SK-N-SH (cell line): Measurements from ENCODE around the gene FCAMR. TPM values are rescaled to one million over a fixed set of nuclear protein-coding genes. Genes with fewer than 3 reads are reported as not detected.

Experiments
- CTCF ChIA-PET: fragments of 300-600, 350-600 bp; formaldehyde crosslinking; extraction: SDS; loops from one replicate; lab custom pipeline; 2021; lab: Yijun Ruan, JAX
- POLR2A ChIA-PET: fragments of 350-600 bp; sonication (Branson Sonifier 250); formaldehyde crosslinking; extraction: SDS; loops from one replicate; lab custom pipeline; 2020; ENCODE audit warnings: antibody characterized with exemption, inconsistent platforms; lab: Yijun Ruan, JAX
- DNase-seq: peaks from one replicate; pipeline ENCODE4 v3.0.0; 2012
- H2AFZ ChIP-seq: fragments of 200-600 bp; sonication (generic); 2 replicates; pipeline ENCODE4 v1.8.1; 2016; ENCODE audit warnings: antibody characterized with exemption, mild to moderate bottlenecking, low read depth
- H3F3A ChIP-seq: fragments of 200-600 bp; sonication (generic); replicated peaks from 2 replicates; pipeline ENCODE3; 2016; ENCODE audit warnings: antibody characterized with exemption, mild to moderate bottlenecking; ENCODE audit not compliant: insufficient read depth
- H3K27ac ChIP-seq, 2 experiments: fragments of 200-500 bp in 1 of 2; fragments of 200-600 bp in 1 of 2; sonication (Bioruptor generic) in 1 of 2; sonication (generic), shearing (Covaris generic) in 1 of 2; 2 replicates each; pipeline versions ENCODE4 v1.5.1 to v1.6.1; 2014 to 2016; ENCODE audit warnings: low read depth in 2 of 2, inconsistent platforms in 1 of 2, low read length in 1 of 2, mild to moderate bottlenecking in 1 of 2, mixed read lengths in 1 of 2
- H3K27me3 ChIP-seq: fragments of 200-600 bp; sonication (generic), shearing (Covaris generic); 2 replicates; pipeline ENCODE4 v1.6.1; 2016; ENCODE audit warnings: mixed run types; ENCODE audit not compliant: insufficient read depth
- H3K36me3 ChIP-seq, 2 experiments: fragments of 200-500 bp in 1 of 2; fragments of 200-600 bp in 1 of 2; sonication (Bioruptor generic) in 1 of 2; sonication (generic) in 1 of 2; replicated peaks in 1 of 2; 2 replicates each; pipeline versions ENCODE3 to v1.5.1; 2014 to 2016; ENCODE audit warnings: low read length in 1 of 2, mild to moderate bottlenecking in 1 of 2; ENCODE audit not compliant: insufficient read depth in 2 of 2, control insufficient read depth in 1 of 2
- H3K4me1 ChIP-seq, 2 experiments: fragments of 200-500 bp in 1 of 2; fragments of 200-600 bp in 1 of 2; sonication (Bioruptor generic) in 1 of 2; sonication (generic), shearing (Covaris generic) in 1 of 2; 2 replicates each; pipeline versions ENCODE4 v1.5.1 to v1.6.1; 2014 to 2016; ENCODE audit warnings: low read depth in 1 of 2, low read length in 1 of 2, mixed run types in 1 of 2; ENCODE audit not compliant: insufficient read depth in 2 of 2, control insufficient read depth in 1 of 2
- H3K4me2 ChIP-seq: fragments of 200-600 bp; sonication (generic), shearing (Covaris generic); 2 replicates; pipeline ENCODE4 v1.6.1; 2017; ENCODE audit warnings: mixed run types
- H3K4me3 ChIP-seq, 2 experiments: fragments of 200-500 bp in 1 of 2; fragments of 200-600 bp in 1 of 2; sonication (Bioruptor generic) in 1 of 2; sonication (generic), shearing (Covaris generic) in 1 of 2; 2 replicates each; pipeline versions ENCODE4 v1.5.1 to v1.8.1; 2014 to 2016; ENCODE audit warnings: low read depth in 2 of 2, inconsistent platforms in 1 of 2, low read length in 1 of 2, mild to moderate bottlenecking in 1 of 2, mixed read lengths in 1 of 2, moderate library complexity in 1 of 2
- H3K79me2 ChIP-seq: fragments of 200-600 bp; sonication (generic); 2 replicates; pipeline ENCODE4 v1.8.1; 2017; ENCODE audit warnings: mild to moderate bottlenecking; ENCODE audit not compliant: insufficient read depth
- H3K9ac ChIP-seq: fragments of 200-600 bp; sonication (generic); 2 replicates; pipeline ENCODE4 v1.6.1; 2017; ENCODE audit warnings: mixed run types
- H3K9me2 ChIP-seq: fragments of 200-600 bp; sonication (generic); 2 replicates; pipeline ENCODE4 v1.6.1; 2017; ENCODE audit warnings: mixed run types
- H3K9me3 ChIP-seq: fragments of 200-600 bp; sonication (generic); 2 replicates; pipeline ENCODE4 v1.6.1; 2017; ENCODE audit warnings: mixed run types, mild to moderate bottlenecking, moderate library complexity
- H4K20me1 ChIP-seq: fragments of 200-600 bp; sonication (generic); 2 replicates; pipeline ENCODE4 v1.6.1; 2017; ENCODE audit warnings: mild to moderate bottlenecking, mixed run types; ENCODE audit not compliant: insufficient read depth
- CHD2 ChIP-seq: fragments of 150-350 bp; IDR thresholded peaks from 2 replicates; pipeline ENCODE4 v1.6.1; 2018; ENCODE audit warnings: low read length; ENCODE audit not compliant: partially characterized antibody
- CTCF ChIP-seq: fragments of 200-600 bp; sonication (generic); IDR thresholded peaks from 2 replicates; pipeline ENCODE4 v1.6.1; 2017; ENCODE audit warnings: antibody characterized with exemption, mild to moderate bottlenecking, moderate library complexity
- FOXJ3 ChIP-seq: sonication (generic); formaldehyde crosslinking; IDR thresholded peaks from 2 replicates; pipeline ENCODE4 v1.5.1; 2020; ENCODE audit warnings: mild to moderate bottlenecking, missing genetic modification reagents
- GATA2 ChIP-seq: sonication (generic); formaldehyde crosslinking; IDR thresholded peaks from 2 replicates; pipeline ENCODE4 v1.5.0; 2020; ENCODE audit warnings: mild to moderate bottlenecking, missing genetic modification reagents
- JUND ChIP-seq: IDR thresholded peaks from 2 replicates; pipeline ENCODE4 v1.4.0; 2012
- MEF2A ChIP-seq: IDR thresholded peaks from 2 replicates; pipeline ENCODE4 v1.4.0; 2012; ENCODE audit warnings: low read depth, borderline replicate concordance
- MXI1 ChIP-seq: IDR thresholded peaks from 2 replicates; pipeline ENCODE4 v1.6.1; 2012; ENCODE audit warnings: mild to moderate bottlenecking, low read depth, low read length, improper control_type of control experiment
- NRF1 ChIP-seq: IDR thresholded peaks from 2 replicates; pipeline ENCODE4 v1.6.1; 2012; ENCODE audit warnings: low read depth, mild to moderate bottlenecking, low read length
- POLR2AphosphoS5 ChIP-seq: IDR thresholded peaks from 2 replicates; pipeline ENCODE4 v1.6.1; 2012; ENCODE audit warnings: low read depth, low read length
- RCOR1 ChIP-seq: fragments of 150-350 bp; IDR thresholded peaks from 2 replicates; pipeline ENCODE4 v1.6.1; 2017; ENCODE audit warnings: antibody characterized with exemption, low read length
- REST ChIP-seq: IDR thresholded peaks from 2 replicates; pipeline ENCODE4 v1.6.1; 2012; ENCODE audit warnings: mild to moderate bottlenecking, low read depth, low read length, moderate library complexity
- RFX5 ChIP-seq: IDR thresholded peaks from 2 replicates; pipeline ENCODE4 v1.6.1; 2012; ENCODE audit warnings: mild to moderate bottlenecking, improper control_type of control experiment, low read length
- SIN3A ChIP-seq: IDR thresholded peaks from 2 replicates; pipeline ENCODE4 v1.6.1; 2012; ENCODE audit warnings: low read depth, mild to moderate bottlenecking, low read length, moderate library complexity, borderline replicate concordance
- TCF12 ChIP-seq: IDR thresholded peaks from 2 replicates; pipeline ENCODE4 v1.4.0; 2012
- TEAD4 ChIP-seq: IDR thresholded peaks from 2 replicates; pipeline ENCODE4 v1.4.0; 2012; ENCODE audit warnings: mild to moderate bottlenecking, borderline replicate concordance; ENCODE audit not compliant: insufficient read depth
- ZBTB33 ChIP-seq: IDR thresholded peaks from 2 replicates; pipeline ENCODE4 v1.4.0; 2012; ENCODE audit warnings: low read depth, borderline replicate concordance
- WGBS: methylation state at CpG from one replicate; pipeline ENCODE4 v1.1.6; 2017; ENCODE audit warnings: low lambda C conversion rate; 5-methylcytosine and 5-hydroxymethylcytosine counted together
- polyA plus RNA-seq, 3 experiments: library from polyadenylated mRNA; depleted of rRNA; stranded (reverse); fragments of >200 nt; gene quantifications; 2 replicates each; pipeline ENCODE4 v1.2.3, GENCODE V29; 2012

FCAMR gene
- polyA plus RNA-seq, 1 of the 3 experiments (the other 2 are of a cell fraction), result not detected

- 37% methylated on average over 3 of the region's 3 CpGs for WGBS
- no peaks in the 10 kb centered on the region for H3K9me3 ChIP-seq
- TF ChIP-seq FOXJ3 (CRISPR knock-in tag) (no peak), NRF1 (no peak), RFX5 (no peak), REST (no peak), ZBTB33 (no peak), MEF2A (no peak), SIN3A (no peak), TCF12 (no peak), CHD2 (no peak), JUND (no peak), MXI1 (no peak), TEAD4 (no peak), GATA2 (CRISPR knock-in tag) (no peak), CTCF (no peak), RCOR1 (no peak), POLR2AphosphoS5 (no peak)
- DNase-seq, result no peak
- H3K4me2 ChIP-seq, result no peak overlapping the region
- H3K36me3 ChIP-seq, result no peaks in the 10 kb centered on the region
- H3K4me1 ChIP-seq, result no peaks in the 10 kb centered on the region
- H3K27ac ChIP-seq, result no peak overlapping the region
- no peaks in the 10 kb centered on the region for H3F3A ChIP-seq
- H3K4me3 ChIP-seq, result no peak overlapping the region
- H3K9ac ChIP-seq, result no peak overlapping the region
- ChIA-PET CTCF (interaction anchor here (1.0 to 1.6 kb wide), 2 partner anchors 29 to 219 kb away, joined by 4 to 5 read pairs; no protein-coding TSS in a partner anchor), POLR2A (no interaction called here)
- no peaks in the 10 kb centered on the region for H3K9me2 ChIP-seq
- H4K20me1 ChIP-seq, result no peaks in the 10 kb centered on the region
- no peaks in the 10 kb centered on the region for H3K79me2 ChIP-seq
- peaks cover 16% of the 10 kb centered on the region; the same call in 1 of the 2 replicates for H3K27me3 ChIP-seq
- H2AFZ ChIP-seq, result no peak overlapping the region
Observed at GRCh38 chr1:206953126-206953525, 17.1 kb downstream of the FCAMR start.
